Skeletal muscle cell (primary cell): ENCODE results near the gene NIPA2.

Source experiments
- DNase-seq: peaks from one replicate; pipeline ENCODE4 v3.0.0-alpha.2; 2010; ENCODE audit warnings: low read depth
- H3K4me3 ChIP-seq: 2 replicates; pipeline ENCODE4 v1.5.1; 2011; ENCODE audit warnings: low read depth, mild to moderate bottlenecking, control low read depth, low read length, moderate library complexity

NIPA2 gene

GRCh38 chr15:22893081-22893480 lies 54.6 kb downstream of the NIPA2 start:
- DNase-seq = no peak
- no peak overlapping the region for H3K4me3 ChIP-seq

GRCh38 chr15:22893881-22894280 lies 55.4 kb downstream of the NIPA2 start:
- H3K4me3 ChIP-seq = no peak overlapping the region
- no peak for DNase-seq

GRCh38 chr15:22895465-22896190 lies 57.2 kb downstream of the NIPA2 start:
- DNase-seq = no peak
- no peak overlapping the region for H3K4me3 ChIP-seq

- H3K4me3 ChIP-seq = no peak overlapping the region
- no peak for DNase-seq
Measured at GRCh38 chr15:22902046-22902445, 63.6 kb downstream of the NIPA2 start.

- H3K4me3 ChIP-seq = no peak overlapping the region
- no peak for DNase-seq
Measured at GRCh38 chr15:22902578-22902977, 64.1 kb downstream of the NIPA2 start.

GRCh38 chr15:22902981-22903380 lies 64.5 kb downstream of the NIPA2 start:
- H3K4me3 ChIP-seq = no peak overlapping the region
- no peak for DNase-seq

GRCh38 chr15:22903427-22903826 lies 65.0 kb downstream of the NIPA2 start:
- H3K4me3 ChIP-seq = no peak overlapping the region
- no peak for DNase-seq

GRCh38 chr15:22903961-22904534 lies 65.6 kb downstream of the NIPA2 start:
- H3K4me3 ChIP-seq = no peak overlapping the region
- no peak for DNase-seq

- no peak overlapping the region for H3K4me3 ChIP-seq
- DNase-seq = no peak
Measured at GRCh38 chr15:22904736-22905135, 66.3 kb downstream of the NIPA2 start.

GRCh38 chr15:22907161-22907950 lies 68.9 kb downstream of the NIPA2 start:
- no peak for DNase-seq
- no peak overlapping the region for H3K4me3 ChIP-seq

GRCh38 chr15:22908830-22909229 lies 70.4 kb downstream of the NIPA2 start:
- DNase-seq = no peak
- H3K4me3 ChIP-seq = no peak overlapping the region

GRCh38 chr15:22911306-22911705 lies 72.8 kb downstream of the NIPA2 start:
- H3K4me3 ChIP-seq = no peak overlapping the region
- no peak for DNase-seq

GRCh38 chr15:22912256-22912655 lies 73.8 kb downstream of the NIPA2 start:
- H3K4me3 ChIP-seq = no peak overlapping the region
- no peak for DNase-seq

- H3K4me3 ChIP-seq = no peak overlapping the region
- no peak for DNase-seq
Measured at GRCh38 chr15:22913646-22914380, 75.3 kb downstream of the NIPA2 start.

GRCh38 chr15:22915866-22916515 lies 77.5 kb downstream of the NIPA2 start:
- H3K4me3 ChIP-seq = no peak overlapping the region
- DNase-seq = no peak

- no peak for DNase-seq
- no peak overlapping the region for H3K4me3 ChIP-seq
Measured at GRCh38 chr15:22916606-22917350, 78.3 kb downstream of the NIPA2 start.

GRCh38 chr15:22917556-22917955 lies 79.1 kb downstream of the NIPA2 start:
- DNase-seq = no peak
- no peak overlapping the region for H3K4me3 ChIP-seq
